Fibroblast of peridontal ligament (primary cell): ENCODE results near the gene MMP24.
"Not testable (repeated sequence)": the region's sequence is repeated elsewhere in the genome, so short reads cannot be mapped to it uniquely, and the experiment has no call there.

Experiments
- DNase-seq: peaks from one replicate; pipeline ENCODE4 v3.0.0-alpha.2; 2010; ENCODE audit errors: extremely low read depth

Gene MMP24

DNA sequence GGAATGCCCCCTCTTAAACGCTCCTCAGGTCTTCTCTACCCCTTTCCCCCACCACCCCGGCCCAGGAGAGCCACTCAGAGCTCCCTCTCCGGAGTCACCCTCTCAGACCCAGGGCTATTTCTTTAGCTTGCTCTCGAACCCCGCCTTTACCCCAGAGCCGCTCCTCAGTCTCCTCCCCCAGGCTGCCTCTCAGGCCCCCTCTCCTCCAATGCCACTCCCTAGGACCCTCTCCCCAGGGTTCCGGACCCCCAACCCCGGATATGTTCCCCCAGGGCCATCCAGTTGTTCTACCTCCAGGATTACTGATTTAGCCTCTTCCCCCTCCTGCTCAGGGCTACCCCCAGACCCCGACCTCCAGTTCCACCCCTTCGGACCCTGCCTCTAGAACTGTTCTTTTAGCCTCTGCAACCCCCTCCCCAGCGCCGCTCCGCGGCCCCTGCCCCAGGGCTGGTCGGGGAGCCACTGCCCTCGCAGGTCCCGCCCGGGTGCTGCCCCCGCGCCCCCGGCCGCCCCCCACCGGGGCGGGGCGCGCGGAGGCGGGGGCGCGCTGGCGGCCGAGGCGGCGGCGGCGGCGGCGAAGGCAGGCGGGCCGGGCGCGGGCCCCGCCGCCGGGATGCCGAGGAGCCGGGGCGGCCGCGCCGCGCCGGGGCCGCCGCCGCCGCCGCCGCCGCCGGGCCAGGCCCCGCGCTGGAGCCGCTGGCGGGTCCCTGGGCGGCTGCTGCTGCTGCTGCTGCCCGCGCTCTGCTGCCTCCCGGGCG lies at the start of gene MMP24:
Gene MMP24, plus strand, starts transcription at position 565 of the 758 bp plus-strand sequence. Its CDS starts 49 bp downstream, at position 614.
- DNase-seq: no peak

DNA sequence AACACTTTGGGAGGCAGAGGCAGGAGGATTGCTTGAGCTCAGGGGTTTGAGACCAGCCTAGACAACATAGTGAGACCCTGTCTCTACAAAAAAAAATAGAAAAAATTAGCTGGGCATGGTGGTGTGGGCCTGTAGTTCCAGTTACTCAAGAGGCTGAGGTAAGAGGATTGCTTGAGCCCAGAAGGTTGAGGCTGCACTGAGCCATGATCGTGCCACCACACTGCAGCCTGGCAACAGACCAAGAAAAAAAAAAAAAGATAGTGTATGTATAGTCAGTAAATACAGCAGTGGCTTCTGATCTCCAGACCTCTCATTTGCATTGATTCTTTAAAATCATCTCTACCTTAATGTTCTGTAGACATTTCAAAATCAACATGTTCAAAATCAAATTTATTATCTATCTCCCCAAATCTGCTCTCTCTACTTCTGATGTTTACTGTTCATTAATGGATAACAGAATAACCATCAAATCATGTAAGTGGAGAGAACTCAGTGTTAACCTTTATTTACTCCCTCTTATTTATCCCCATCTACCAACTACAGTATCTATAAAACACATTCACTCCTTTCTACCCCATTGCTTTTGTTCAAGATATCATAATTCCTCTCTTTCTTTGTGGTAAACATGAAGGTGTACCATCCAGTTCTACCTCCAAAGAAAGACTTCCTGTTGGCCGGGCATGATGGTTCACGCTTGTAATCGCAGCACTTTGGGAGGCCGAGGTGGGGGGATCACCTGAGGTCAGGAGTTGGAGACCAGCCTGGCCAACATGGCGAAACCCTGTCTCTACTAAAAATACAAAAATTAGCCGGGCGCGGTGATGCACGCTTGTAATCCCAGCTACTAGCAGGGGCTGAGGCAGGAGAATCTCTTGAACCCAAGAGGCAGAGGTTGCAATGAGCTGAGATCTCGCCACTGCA lies 46.9 kb upstream of the MMP24 start:
- no peak for DNase-seq

DNA sequence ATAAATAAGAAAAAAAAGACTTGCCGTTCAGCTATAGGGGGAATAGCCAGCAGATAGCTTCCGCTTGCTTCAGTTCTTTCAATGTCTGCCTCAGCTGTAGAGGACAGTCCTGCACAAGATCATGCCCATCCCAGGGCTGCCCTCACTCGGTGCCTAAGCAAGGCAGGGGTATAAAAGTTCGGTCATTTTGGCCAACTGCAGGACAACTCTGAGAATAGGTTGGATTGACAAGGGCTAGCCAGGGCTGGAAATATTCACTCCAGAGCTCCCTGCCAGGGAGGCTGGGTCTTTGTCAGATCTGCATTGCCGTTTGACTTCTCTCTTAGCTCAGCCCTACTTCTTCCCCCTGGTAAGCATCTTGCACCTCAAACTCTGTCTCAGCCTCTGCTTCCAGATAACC lies 46.2 kb upstream of the MMP24 start:
- DNase-seq: no peak

DNA sequence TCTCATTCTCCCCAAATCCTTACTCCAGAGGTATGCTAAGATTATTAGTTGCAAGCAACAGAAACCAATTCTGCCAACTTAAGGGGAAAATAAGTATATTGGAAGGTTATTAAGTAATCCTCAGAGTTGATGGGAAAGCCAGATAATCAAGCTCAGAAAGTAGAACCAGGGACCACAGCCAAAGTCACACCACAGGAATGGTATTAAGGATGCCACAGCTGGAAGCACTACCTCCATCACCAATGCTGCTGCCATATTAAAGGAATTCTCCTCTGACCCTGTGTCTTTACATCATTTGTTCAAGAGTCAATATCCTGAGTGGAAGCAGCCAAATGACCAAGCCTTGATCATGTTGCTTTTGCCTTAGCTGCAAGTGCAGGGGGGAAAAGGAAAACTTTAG lies 44.8 kb upstream of the MMP24 start:
- peak; percentile 69 for DNase-seq

DNA sequence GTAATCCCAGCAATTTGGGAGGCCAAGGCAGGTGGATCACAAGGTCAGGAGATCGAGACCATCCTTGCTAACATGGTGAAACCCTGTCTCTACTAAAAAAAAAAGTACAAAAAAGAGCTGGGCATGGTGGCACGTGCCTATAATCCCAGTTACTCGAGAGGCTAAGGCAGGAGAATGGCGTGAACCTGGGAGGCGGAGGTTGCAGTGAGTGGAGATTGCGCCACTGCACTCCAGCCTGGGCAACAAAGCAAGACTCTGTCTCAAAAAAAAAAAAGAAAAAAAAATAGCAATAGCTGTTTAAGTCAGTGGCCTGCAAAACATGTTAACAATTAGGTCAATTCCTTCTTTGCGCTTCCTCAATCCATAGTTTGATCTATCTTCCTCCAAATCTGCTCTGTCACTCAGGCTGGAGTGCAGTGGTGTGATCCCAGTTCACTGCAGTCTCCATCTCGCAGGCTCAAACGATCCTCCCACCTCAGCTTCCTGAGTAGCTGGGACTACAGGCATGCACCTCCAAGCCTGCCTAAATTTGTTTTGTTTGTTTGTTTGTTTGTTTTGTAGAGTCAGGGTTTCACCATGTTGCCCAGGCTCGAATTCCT lies 39.7 kb upstream of the MMP24 start:
- not testable (repeated sequence) for DNase-seq

DNA sequence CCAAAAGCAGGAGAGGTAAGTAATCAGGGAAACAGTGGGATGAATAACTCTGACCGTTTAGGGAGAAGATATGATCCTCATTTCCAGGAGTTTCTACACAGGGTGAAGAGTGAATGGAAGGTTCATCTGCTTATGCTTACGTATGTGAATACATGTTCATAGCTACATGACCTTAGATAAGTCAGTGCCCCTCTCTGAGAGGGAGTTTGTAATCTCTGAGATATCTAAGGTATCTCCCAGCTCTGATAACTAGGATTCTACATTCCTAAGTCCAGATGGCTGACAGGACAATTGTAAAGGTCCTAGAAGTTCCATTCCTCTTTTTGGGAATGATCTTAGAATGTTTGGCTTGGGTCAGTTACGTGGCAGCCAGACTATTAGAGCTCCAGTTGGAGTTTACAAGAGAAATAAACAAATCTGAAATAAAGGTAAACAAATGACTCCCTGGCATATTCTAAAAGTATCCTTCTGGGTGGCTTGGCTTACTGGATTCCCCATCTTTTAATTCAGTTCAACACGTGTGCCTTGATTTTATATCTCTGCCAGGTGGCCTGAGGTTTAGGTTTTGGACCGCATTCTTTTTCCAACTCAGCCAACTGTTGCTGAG lies 38.8 kb upstream of the MMP24 start:
- DNase-seq: peak; percentile 50

DNA sequence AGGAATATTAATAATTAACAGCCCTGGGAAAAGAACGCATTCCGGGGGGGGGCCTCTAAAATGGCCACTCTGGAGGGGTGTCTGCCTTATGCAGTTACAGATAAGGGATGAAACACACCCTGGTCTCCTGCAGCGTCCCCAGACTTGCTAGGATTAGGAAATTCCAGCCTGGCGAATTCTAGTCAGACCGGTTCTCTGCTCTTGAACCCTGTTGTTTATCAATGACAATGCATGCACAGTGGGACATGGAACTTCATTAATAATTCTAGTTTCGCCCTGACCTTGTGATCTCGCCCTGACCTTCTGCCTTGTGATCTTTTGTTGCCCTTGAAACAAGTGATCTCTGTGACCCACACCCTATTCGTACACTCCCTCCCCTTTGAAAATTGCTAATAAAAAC lies 37.3 kb upstream of the MMP24 start:
- DNase-seq: not testable (repeated sequence)

DNA sequence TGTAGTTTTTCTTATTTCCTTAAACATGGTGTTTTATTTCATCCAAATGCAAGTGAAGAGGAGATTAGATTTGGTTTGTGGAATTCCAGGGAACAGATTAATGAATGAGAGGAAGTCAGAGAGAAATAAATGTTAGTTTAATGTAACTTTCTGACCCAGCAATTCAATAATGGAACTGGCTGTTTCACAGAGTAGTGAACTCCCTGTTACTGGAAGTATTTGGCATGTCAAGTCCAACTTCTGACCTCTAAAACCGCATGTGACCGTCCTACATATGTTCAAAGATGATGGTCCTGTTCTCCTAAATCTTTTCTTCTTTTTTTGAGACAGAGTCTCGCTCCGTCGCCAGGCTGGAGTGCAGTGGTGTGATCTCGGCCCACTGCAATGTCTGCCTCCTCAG lies 35.9 kb upstream of the MMP24 start:
- no peak for DNase-seq

DNA sequence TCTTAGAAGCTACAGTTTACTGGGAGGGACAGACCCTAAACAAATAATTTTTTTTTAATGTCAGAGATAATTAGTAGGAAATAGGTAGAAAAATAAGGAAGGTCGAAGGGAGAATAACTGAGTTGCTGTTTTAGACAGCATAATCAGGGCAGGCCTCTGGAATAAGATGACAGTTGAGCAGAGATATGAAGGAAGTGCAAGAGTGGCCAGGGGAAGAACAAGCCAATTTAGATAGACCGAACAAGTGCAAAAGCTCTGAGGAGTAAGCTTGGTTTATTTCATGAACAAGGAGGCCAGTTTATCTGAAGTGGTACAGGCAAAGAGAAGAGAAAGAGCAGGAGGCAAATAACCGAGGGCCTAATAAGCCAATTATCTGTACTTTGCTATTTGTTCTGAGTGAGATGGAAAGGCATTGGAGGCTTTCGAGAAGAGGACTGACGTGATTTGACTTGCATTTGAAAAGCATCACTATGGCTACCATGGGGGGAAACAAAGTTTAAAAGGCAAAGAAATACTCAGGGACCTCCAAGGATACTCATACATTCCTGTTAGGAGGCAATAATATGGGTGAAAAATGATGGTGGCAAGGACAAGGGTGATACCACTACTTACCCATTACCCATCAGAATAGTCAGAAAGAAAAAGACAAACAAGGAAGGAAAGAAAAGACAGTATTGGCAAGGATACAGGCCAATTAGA lies 34.9 kb upstream of the MMP24 start:
- no peak for DNase-seq

DNA sequence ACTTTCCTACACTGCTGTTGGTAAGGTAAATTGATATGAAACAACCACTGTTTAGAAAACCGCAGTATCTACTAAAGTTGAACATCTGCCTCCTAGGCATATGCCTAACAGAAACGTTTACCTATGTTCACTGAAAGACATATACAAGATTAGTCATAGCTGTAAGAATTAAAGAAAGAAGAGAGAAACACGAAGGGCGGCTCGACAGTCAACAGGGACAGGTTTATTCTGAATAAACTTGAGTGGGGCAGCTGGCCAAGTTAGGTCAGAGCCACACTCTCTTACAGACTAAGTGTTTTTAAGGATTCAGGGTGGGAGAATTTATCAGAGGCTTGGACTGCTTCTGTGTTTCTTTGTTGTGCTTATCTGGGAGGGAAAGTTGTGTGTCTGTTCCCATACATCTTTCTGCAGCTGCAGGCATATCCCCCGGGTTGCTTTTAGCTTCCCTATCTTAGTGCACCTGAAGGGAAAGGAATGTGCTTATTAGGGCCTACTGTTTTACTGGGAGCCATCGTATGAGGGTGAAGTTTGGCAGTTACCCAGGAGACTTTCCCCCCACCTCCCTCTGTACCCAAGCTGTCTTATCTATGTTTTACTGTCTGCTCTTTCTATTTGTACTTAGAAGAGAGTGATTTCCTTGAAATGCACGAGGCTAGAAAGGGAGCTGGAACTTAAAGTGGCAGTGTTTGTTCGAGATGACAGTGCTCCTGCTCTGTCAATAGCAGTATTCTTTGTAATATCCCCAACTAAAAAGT lies 34.2 kb upstream of the MMP24 start:
- no peak for DNase-seq

DNA sequence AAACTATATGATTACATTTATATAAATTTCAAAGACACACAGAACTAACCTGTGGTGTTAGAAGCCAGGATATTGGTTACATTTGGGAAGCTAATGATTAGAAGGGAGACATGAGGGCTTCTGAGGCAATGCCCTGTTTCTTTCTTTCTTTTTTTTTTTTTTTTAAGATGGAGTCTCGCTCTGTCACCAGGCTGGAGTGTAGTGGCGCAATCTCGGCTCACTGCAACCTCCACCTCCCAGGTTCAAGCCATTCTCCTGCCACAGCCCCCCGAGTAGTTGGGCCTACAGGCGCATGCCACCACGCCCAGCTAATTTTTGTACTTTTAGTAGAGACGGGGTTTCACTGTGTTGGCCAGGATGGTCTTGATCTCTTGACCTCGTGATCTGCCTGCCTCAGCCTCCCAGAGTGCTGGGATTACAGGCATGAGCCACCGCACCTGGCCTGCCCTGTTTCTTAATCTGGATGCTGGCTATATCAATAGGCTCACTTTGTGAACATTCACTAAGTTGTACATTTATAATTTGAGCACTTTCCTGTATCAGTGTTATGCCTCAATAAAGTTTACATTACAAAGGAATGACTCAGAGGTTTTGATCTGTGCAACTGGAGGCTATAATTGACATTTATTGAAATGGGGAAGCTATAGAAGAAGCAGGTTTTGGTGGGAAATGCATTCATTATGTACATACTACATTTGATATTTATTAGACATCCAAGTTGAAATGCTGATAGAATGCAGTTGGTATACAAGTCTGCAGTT lies 33.3 kb upstream of the MMP24 start:
- not testable (repeated sequence) for DNase-seq

DNA sequence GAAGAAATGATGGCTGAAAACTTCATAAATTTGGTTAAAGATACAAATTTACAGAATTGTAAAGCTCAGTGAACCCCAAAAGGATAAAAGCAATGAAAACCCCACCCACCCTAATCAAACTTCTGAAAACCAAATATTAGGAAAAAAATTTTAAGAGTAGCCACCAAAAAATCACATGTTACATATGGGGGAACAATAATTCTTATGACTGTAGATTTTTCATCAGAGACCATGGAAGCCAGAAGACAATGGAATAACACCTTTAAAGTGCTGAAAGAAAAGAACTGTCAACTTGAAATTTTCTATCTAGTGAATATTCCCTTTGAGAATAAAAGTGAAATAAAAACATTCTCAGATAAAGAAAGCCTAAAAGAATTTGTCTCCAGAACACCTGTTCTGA lies 30.2 kb upstream of the MMP24 start:
- DNase-seq: no peak

DNA sequence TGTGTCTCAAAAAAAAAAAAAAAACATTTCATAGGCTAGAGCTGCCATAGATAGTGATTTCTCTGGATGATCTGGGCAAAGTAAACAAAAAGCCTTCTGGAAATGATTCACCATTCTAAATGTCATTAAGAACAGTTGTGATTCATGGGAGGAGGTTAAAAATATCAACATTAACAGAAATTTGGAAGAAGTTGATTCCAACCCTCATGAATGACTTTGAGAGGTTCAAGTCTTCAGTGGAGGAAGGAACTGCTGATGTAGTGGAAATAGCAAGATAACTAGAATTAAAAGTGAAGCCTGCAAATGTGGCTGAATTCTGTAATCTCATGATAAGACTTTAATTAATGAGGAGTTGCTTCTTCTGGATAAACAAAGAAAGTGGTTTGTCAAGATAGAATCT lies 26.8 kb upstream of the MMP24 start:
- peak; percentile 47 for DNase-seq

DNA sequence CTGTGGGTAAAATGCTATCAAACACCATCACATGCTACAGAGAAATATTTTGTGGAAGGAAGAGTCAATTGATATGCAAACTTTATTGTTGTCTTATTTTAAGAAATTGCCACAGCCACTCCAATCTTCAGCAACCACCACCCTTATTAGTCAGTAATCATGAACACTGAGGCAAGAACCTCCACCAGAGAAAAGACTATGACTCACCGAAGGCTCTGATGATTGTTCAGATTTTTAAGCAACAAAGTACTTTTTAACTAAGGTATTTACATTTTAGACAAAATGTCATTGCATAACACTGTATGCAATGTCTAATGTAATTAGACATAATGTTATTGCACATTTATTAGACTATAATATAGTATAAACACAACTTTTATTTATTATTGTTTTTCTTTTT lies 26.2 kb upstream of the MMP24 start:
- peak; percentile 76 for DNase-seq

DNA sequence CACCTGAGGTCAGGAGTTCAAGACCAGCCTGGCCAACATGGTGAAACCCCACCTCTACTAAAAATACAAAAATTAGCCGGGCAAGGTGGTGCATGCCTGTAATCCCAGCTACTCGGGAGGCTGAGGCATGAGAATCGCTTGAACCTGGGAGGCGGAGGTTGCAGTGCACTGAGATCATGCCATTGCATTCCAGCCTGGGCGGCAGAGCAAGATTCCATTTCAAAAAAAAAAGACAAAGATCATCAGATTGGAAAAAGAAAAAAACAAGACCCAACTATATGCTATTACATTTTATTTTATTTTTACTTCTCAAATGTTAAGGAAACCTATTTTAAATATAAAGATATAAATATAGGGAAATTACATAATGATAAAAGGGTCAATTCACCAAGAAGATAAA lies 25.0 kb upstream of the MMP24 start:
- DNase-seq: not testable (repeated sequence)

DNA sequence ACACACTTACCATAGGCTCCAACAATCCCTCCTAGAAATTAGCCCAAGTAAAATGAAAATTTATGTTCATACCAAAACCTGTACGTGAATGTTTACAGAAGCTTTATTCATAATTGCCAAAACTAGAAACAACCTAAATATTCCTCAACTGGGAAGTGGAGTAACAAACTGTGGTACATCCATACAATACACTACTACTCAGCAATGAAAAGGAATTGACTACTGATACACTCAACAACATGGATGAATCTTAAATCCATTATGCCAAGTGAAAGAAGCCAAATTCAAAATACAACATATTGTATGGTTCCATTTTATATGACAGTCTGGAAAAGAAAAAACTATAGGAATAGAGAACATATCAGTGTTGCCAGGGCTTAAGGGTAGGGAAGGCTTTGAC lies 19.7 kb upstream of the MMP24 start:
- DNase-seq: no peak

DNA sequence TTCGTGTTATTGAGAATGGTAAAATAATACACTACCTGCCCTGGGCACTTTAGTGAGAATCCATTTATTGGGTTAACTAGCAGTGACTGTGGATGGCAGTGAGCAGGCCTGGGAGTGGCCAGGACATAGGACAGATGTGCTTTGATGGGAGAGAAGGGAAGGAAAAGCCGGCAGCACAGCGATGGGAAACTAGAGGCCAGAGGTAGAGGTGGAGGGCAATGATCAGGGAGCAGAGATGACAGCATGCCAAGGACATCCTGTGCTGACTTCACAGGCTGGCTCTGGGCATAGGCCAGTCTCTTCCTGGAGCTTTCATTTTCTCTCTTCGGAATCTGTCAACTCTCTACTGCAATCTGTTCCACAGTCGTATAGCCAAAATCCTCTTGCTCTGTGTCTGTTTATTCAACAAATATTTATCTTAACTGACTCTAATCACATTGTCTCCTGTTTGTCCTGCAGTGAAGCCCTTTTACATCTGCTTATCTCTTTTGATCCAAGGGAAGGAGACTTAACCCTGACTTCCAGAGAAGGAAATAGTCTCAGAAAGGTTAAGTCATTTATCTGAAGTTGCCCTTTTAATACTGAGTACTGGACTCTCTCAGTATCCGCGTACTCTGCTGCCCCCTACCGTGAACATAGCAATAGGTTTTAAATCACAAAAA lies 18.4 kb upstream of the MMP24 start:
- DNase-seq: peak; percentile 89

DNA sequence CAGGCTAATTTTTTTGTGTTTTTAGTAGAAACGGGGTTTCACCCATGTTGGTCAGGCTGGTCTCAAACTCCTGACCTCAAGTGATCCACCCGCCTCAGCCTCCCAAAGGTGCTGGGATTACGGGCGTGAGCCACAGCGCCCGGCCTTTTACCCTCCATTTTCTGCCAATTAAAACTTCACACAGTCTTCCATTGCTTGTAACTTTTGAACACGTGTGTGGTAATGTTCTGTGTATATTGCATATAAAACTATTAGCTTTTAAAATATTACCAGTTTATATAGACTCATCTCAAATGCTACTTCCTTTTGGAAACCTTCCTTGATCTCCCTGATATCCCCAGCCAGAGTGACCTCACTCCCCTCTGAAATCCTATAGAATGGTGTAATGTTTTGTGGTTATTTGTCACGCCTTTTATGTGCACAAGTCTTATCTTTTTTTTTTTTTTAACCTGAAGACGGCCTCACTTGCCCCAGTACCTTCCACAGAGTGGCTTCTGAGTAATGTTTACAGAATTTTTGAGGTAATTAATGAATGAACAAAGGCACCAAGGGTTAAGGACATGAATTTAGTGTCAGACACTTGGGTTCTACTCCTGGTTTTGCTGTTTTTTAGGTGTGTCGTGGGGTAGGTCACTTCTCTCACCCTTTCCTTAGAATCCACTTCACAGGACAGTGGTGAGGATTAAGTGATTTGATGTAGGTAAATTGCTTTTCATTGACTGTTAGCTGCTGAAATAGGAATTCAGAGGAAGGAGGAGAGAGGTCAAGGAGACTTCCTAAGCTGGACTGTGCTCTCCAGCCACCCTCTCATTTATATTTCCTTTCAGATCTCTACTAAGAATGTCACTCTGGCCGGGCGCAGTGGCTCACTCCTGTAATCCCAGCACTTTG lies 11.2 kb upstream of the MMP24 start:
- no peak for DNase-seq
